IPS-15b (cell line): ENCODE measurements around the gene PSG5.
"Not testable (repeated sequence)": the region's sequence is repeated elsewhere in the genome, so short reads cannot be mapped to it uniquely, and the experiment has no call there.

Experiments
- H3K27me3 ChIP-seq: one replicate; pipeline ENCODE4 v1.6.1; 2013; ENCODE audit warnings: low read length; ENCODE audit not compliant: control insufficient read depth, insufficient read depth
- H3K36me3 ChIP-seq: one replicate; pipeline ENCODE4 v1.6.1; 2013; ENCODE audit warnings: low read length; ENCODE audit not compliant: control insufficient read depth, insufficient read depth
- H3K4me1 ChIP-seq: one replicate; pipeline ENCODE4 v1.6.1; 2013; ENCODE audit warnings: mild to moderate bottlenecking, low read length; ENCODE audit not compliant: control insufficient read depth, insufficient read depth
- H3K4me3 ChIP-seq: one replicate; pipeline ENCODE4 v1.5.1; 2013; ENCODE audit warnings: low read depth, low read length
- H3K9ac ChIP-seq: one replicate; pipeline ENCODE4 v1.6.1; 2013; ENCODE audit warnings: low read depth, mild to moderate bottlenecking, low read length
- H3K9me3 ChIP-seq: one replicate; pipeline ENCODE4 v1.6.1; 2013; ENCODE audit warnings: mild to moderate bottlenecking, low read length; ENCODE audit not compliant: control insufficient read depth, insufficient read depth

Gene PSG5

DNA sequence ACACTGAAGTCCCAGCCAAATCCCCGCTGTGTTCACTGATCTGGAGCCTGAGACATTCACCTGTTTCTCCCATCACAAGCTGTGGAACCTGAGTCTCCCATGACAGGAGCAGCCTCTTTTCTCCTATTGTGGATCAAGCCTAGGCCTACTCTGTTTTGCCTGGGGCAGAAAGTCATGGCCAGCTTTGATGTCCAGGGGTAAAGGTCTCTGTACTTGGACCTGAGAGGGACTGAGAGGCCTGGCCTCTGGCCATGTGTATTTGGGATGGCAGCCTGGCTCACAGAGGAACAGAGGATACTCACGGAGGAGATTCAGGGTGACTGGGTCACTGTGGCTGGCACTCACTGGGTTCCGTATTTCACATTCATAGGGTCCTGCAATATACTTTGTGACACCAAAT is 7.8 kb downstream of the PSG5 start:
- not testable (repeated sequence) for H3K4me1 ChIP-seq, H3K36me3 ChIP-seq, H3K4me3 ChIP-seq, H3K27me3 ChIP-seq, H3K9me3 ChIP-seq, H3K9ac ChIP-seq

GRCh38 chr19:43165906-43166305 is 20.4 kb downstream of the PSG5 start:
- not testable (repeated sequence) for H3K4me1 ChIP-seq, H3K9ac ChIP-seq, H3K36me3 ChIP-seq, H3K9me3 ChIP-seq, H3K27me3 ChIP-seq, H3K4me3 ChIP-seq

- H3K9ac ChIP-seq, H3K4me1 ChIP-seq, H3K27me3 ChIP-seq, H3K9me3 ChIP-seq, H3K4me3 ChIP-seq, H3K36me3 ChIP-seq: not testable (repeated sequence)
Measured at GRCh38 chr19:43163135-43163534, 23.2 kb downstream of the PSG5 start.

DNA sequence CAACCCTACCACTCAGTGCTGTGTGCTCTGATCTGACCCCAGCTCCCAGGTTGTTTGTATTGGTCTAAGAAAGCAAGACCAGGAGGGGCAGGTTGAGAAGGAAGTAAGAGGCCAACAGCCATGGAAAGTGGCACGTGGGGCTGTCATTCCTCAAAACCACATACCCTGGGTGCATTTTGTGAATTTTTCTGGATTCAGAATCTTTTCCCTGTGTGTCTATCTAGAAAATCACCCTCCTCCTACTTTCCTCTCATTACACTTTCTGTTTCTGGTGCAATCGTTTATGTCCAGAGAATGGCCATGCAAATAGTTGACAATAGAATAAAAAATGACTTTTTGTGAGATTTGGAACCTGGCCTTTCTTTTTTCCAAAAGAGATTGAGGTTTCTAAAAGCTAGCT is 24.1 kb downstream of the PSG5 start:
- H3K9me3 ChIP-seq, H3K4me3 ChIP-seq, H3K36me3 ChIP-seq, H3K4me1 ChIP-seq, H3K27me3 ChIP-seq, H3K9ac ChIP-seq: not testable (repeated sequence)

DNA sequence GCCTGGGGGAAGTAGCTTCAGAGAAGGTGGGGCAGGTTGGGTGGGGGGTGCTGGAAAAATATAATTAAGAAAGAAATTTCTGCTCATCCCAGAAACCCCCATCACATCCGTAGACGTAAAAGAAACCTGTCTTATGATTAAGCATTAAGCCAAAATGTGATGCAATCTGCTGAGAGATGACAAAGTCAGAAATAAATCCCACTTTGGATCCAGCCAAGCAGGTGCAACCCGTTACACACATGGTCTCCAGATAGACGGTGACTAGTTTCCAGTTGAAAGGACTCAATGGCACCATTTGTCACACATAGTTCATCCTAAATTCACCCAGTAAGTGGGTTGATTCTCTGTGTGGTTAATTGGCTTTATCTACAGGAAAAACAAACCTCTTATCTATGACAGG is 34.1 kb downstream of the PSG5 start:
- Histone ChIP-seq H3K27me3 (no peaks in the 10 kb centered on the region), H3K4me3 (no peak overlapping the region), H3K36me3 (no peaks in the 10 kb centered on the region), H3K4me1 (no peaks in the 10 kb centered on the region), H3K9me3 (no peaks in the 10 kb centered on the region), H3K9ac (no peak overlapping the region)

GRCh38 chr19:43149788-43150187 is 36.5 kb downstream of the PSG5 start:
- H3K4me3 ChIP-seq, H3K27me3 ChIP-seq, H3K9me3 ChIP-seq, H3K9ac ChIP-seq, H3K4me1 ChIP-seq, H3K36me3 ChIP-seq: not testable (repeated sequence)

DNA sequence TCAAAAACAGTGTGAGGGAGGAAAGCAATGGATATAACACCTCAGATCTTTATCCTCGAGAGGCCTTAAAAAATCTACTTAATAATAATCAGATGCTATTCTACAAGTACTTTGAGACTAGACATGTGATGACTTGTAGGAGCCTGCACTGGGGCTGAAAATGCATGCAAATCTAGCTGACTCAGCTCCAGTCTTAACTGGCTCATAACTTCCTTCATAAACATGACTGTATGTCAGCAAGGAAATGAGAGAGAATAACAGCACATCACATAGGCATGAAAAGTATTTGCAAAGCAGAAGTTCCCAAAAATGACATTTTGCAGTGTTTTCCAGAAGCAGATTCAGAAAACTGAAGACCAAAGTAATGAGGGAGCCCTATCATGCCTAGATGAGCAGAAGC is 38.1 kb downstream of the PSG5 start:
- H3K27me3 ChIP-seq: no peaks in the 10 kb centered on the region

DNA sequence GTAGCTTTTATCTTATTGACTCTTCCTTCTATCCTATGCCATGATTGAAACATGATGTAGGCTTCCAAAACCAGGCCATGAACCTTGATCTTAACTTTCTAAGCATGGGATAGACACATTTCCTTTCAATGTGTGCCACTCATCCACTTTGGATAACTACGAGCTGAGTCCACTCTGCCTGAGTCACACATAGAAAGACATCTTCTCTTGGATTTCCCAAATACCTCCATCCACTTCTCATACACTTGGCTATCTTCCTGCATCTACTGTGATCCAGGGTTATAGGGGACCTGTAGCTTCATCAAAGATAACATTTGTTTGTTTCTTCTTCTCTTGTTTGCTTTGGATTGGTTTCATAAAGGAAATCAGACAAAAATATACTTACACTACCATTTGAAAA is 44.6 kb downstream of the PSG5 start:
- not testable (repeated sequence) for H3K36me3 ChIP-seq, H3K9me3 ChIP-seq, H3K27me3 ChIP-seq, H3K4me3 ChIP-seq, H3K9ac ChIP-seq, H3K4me1 ChIP-seq

More for the DNA sequence above, 38.1 kb downstream of the PSG5 start:
- Histone ChIP-seq H3K9ac (no peak overlapping the region), H3K36me3 (no peaks in the 10 kb centered on the region), H3K4me1 (no peaks in the 10 kb centered on the region), H3K4me3 (no peak overlapping the region), H3K9me3 (no peaks in the 10 kb centered on the region)

DNA sequence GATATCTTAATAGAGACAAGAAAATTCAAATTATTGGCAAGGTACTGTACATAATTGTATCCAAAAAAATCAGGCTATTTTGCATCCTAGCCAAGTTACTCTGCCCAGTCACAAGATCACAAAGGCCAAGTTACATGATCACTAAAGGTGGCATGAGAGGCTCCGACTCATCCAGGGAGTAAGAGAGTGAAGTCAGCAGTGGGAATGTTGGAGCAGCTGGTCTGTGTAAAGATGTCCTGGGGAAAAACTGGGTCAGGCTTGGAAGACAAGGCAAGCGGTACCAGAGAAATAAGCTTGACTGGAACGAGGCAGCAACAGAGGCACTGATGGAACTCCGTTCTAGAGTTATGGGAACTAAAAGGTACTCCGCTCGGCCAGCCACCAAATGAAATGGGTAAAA is 53.6 kb downstream of the PSG5 start:
- Histone ChIP-seq H3K36me3 (no peaks in the 10 kb centered on the region), H3K9ac (no peak overlapping the region), H3K4me3 (no peak overlapping the region), H3K27me3 (no peaks in the 10 kb centered on the region), H3K4me1 (no peaks in the 10 kb centered on the region), H3K9me3 (no peaks in the 10 kb centered on the region)

- not testable (repeated sequence) for H3K4me1 ChIP-seq, H3K27me3 ChIP-seq, H3K36me3 ChIP-seq, H3K4me3 ChIP-seq, H3K9me3 ChIP-seq, H3K9ac ChIP-seq
Measured at GRCh38 chr19:43131281-43131842, 55.0 kb downstream of the PSG5 start.

DNA sequence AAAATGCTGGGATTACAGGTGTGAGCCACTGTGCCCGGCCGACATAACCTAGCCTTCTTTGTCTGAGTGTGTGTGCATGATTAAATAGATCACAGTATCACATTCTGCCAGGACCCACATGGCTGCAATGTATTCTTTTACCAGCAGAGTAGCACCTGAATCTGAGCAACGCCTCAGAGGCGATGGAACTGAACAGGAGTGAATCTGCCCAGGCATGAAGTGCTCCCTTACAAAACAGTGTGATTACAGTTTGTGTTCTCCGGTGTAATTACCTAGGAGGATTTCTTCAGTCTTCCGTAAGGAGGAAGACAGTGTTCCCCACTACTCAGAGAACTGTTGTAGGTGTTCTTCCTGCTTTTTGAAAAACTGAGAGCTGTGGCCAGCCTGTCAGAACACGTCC is 57.1 kb downstream of the PSG5 start:
- H3K4me1 ChIP-seq, H3K9ac ChIP-seq, H3K36me3 ChIP-seq, H3K4me3 ChIP-seq, H3K9me3 ChIP-seq, H3K27me3 ChIP-seq: not testable (repeated sequence)

GRCh38 chr19:43127336-43127735 is 59.0 kb downstream of the PSG5 start:
- H3K9ac ChIP-seq, H3K27me3 ChIP-seq, H3K4me1 ChIP-seq, H3K4me3 ChIP-seq, H3K9me3 ChIP-seq, H3K36me3 ChIP-seq: not testable (repeated sequence)

DNA sequence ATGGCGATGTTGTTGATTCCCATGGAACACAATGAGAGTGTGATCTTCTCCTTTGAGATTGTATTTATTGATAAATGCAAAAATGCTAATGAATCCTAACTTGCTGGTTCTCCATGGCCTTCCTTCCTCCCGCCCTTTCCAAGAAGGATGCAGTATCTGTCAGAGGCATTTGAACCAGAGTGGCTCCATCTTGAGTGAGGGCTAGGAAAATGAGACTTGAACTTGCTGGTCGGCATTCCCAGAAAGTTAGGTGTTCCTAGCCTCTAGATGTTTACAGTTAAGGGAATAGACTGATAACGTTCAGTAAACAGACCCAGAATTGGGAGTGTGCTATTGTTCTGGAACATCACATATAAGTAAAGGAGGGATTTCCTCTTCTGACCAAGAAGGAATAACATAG is 59.6 kb downstream of the PSG5 start:
- Histone ChIP-seq H3K4me1 (no peaks in the 10 kb centered on the region), H3K9me3 (no peaks in the 10 kb centered on the region), H3K9ac (no peak overlapping the region), H3K36me3 (no peaks in the 10 kb centered on the region), H3K27me3 (no peaks in the 10 kb centered on the region), H3K4me3 (no peak overlapping the region)
